ENCODE data around the gene RNASE8.

GRCh38 chr14:21078726-21079125 is 21.1 kb downstream of the RNASE8 start:
- TF ChIP-seq TP53 (CRISPR knock-in tag; IDR thresholded peaks at IDR 0.05) (no peak), SMAD3 (CRISPR knock-in tag; IDR thresholded peaks at IDR 0.05; ENCODE audit: borderline replicate concordance) (no peak), CTCF (IDR thresholded peaks at IDR 0.05) (no peak), NR2C2 (CRISPR knock-in tag; IDR thresholded peaks at IDR 0.05) (no peak), MAX (CRISPR knock-in tag; IDR thresholded peaks at IDR 0.05) (no peak), ZSCAN18 (CRISPR knock-in tag; IDR thresholded peaks at IDR 0.05) (no peak)
- TF ChIP-seq, protein P1, sequence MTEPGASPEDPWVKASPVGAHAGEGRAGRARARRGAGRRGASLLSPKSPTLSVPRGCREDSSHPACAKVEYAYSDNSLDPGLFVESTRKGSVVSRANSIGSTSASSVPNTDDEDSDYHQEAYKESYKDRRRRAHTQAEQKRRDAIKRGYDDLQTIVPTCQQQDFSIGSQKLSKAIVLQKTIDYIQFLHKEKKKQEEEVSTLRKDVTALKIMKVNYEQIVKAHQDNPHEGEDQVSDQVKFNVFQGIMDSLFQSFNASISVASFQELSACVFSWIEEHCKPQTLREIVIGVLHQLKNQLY (CRISPR knock-in tag; IDR thresholded peaks at IDR 0.05) = no peak
- TF ChIP-seq, protein P2, sequence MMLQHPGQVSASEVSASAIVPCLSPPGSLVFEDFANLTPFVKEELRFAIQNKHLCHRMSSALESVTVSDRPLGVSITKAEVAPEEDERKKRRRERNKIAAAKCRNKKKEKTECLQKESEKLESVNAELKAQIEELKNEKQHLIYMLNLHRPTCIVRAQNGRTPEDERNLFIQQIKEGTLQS (CRISPR knock-in tag; conservative IDR thresholded peaks at IDR 0.05) = no peak

Measured in WTC11 (cell line).